ENCODE measurements around the gene ZNF536.
"Not testable (repeated sequence)": the region's sequence is repeated elsewhere in the genome, so short reads cannot be mapped to it uniquely, and the experiment has no call there.

DNA sequence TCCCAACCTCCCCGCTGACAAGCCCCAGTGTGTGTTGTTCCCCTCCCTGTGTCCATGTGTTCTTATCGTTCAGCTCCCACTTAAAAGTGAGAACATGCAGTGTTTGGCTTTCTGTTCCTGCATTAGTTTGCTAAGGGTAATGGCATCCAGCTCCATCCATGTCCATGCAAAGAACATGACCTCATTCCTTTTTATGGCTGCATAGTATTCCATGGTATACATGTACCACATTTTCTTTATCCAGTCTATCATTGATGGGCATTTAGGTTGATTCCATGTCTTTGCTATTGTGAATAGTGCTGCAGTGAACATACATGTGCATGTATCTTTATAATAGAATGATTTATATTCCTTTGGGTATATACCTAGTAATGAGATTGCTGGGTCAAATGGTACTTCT, 114.1 kb downstream of the ZNF536 start:
- not testable (repeated sequence) for TF ChIP-seq POLR2A (IDR thresholded peaks at IDR 0.05; ENCODE audit: low read depth, low read length); RAD21 (IDR thresholded peaks at IDR 0.05; ENCODE audit: low read length); FOS (IDR thresholded peaks at IDR 0.05; ENCODE audit: low read depth, low read length); CHD1 (IDR thresholded peaks at IDR 0.05; ENCODE audit: low read depth, low read length); SMC3 (IDR thresholded peaks at IDR 0.05; ENCODE audit: low read depth, low read length); BHLHE40 (IDR thresholded peaks at IDR 0.05; ENCODE audit: low read depth, low read length); MAZ (IDR thresholded peaks at IDR 0.05; ENCODE audit: borderline replicate concordance, low read depth, low read length); MAFK (IDR thresholded peaks at IDR 0.05; ENCODE audit: low read depth, low read length); RFX5 (IDR thresholded peaks at IDR 0.05; ENCODE audit: low read depth, low read length); NFE2L2 (IDR thresholded peaks at IDR 0.05; ENCODE audit: low read depth, low read length); MXI1 (IDR thresholded peaks at IDR 0.05; ENCODE audit: borderline replicate concordance, low read depth, low read length)
- TF ChIP-seq, protein P1, sequence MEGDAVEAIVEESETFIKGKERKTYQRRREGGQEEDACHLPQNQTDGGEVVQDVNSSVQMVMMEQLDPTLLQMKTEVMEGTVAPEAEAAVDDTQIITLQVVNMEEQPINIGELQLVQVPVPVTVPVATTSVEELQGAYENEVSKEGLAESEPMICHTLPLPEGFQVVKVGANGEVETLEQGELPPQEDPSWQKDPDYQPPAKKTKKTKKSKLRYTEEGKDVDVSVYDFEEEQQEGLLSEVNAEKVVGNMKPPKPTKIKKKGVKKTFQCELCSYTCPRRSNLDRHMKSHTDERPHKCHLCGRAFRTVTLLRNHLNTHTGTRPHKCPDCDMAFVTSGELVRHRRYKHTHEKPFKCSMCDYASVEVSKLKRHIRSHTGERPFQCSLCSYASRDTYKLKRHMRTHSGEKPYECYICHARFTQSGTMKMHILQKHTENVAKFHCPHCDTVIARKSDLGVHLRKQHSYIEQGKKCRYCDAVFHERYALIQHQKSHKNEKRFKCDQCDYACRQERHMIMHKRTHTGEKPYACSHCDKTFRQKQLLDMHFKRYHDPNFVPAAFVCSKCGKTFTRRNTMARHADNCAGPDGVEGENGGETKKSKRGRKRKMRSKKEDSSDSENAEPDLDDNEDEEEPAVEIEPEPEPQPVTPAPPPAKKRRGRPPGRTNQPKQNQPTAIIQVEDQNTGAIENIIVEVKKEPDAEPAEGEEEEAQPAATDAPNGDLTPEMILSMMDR (conservative IDR thresholded peaks at IDR 0.05; ENCODE audit: low read depth, low read length) = not testable (repeated sequence)
- TF ChIP-seq, protein P2, sequence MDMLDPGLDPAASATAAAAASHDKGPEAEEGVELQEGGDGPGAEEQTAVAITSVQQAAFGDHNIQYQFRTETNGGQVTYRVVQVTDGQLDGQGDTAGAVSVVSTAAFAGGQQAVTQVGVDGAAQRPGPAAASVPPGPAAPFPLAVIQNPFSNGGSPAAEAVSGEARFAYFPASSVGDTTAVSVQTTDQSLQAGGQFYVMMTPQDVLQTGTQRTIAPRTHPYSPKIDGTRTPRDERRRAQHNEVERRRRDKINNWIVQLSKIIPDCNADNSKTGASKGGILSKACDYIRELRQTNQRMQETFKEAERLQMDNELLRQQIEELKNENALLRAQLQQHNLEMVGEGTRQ (IDR thresholded peaks at IDR 0.05; ENCODE audit: low read depth, low read length) = not testable (repeated sequence)
- TF ChIP-seq, protein P3, sequence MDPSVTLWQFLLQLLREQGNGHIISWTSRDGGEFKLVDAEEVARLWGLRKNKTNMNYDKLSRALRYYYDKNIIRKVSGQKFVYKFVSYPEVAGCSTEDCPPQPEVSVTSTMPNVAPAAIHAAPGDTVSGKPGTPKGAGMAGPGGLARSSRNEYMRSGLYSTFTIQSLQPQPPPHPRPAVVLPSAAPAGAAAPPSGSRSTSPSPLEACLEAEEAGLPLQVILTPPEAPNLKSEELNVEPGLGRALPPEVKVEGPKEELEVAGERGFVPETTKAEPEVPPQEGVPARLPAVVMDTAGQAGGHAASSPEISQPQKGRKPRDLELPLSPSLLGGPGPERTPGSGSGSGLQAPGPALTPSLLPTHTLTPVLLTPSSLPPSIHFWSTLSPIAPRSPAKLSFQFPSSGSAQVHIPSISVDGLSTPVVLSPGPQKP (IDR thresholded peaks at IDR 0.05; ENCODE audit: borderline replicate concordance, low read depth, low read length) = not testable (repeated sequence)

All from IMR-90 (cell line).